ENCODE measurements around the gene AGAP1. TPM values are rescaled to one million over a fixed set of nuclear protein-coding genes. Genes with fewer than 3 reads are reported as not detected.

The AGAP1 gene
- total and polyA plus RNA-seq, 4 donors = 2.0 to 8.5 (median 5.4) TPM

GRCh38 chr2:235898766-235899165 lies 404.9 kb downstream of the AGAP1 start:
- Histone ChIP-seq H3K4me3 (ENCODE audit: low read depth in 1 of 3, low read length in 3 of 3) (no peak overlapping the region), H3K9me3 (ENCODE audit: control insufficient read depth in 4 of 4, low read length in 3 of 4) (peaks cover 0 to 6% (median 0%) of the 10 kb centered on the region in 4 donors), H3K36me3 (ENCODE audit: control insufficient read depth in 4 of 4, insufficient read depth in 3 of 4, low read depth in 1 of 4, low read length in 3 of 4) (peaks cover 0 to 6% (median 0%) of the 10 kb centered on the region in 4 donors), H3K27ac (ENCODE audit: low read depth in 1 of 2, low read length in 2 of 2) (no peak overlapping the region), H3K9ac (ENCODE audit: low read depth in 1 of 2, low read length in 2 of 2) (no peak overlapping the region), H3K4me1 (ENCODE audit: control insufficient read depth in 4 of 4, insufficient read depth in 4 of 4, low read length in 3 of 4) (no peaks in the 10 kb centered on the region), H3K27me3 (ENCODE audit: control insufficient read depth in 4 of 4, insufficient read depth in 4 of 4, low read length in 3 of 4) (no peaks in the 10 kb centered on the region)
- no peak for DNase-seq (ENCODE audit: low spot score)
- TF ChIP-seq REST (IDR thresholded peaks at IDR 0.05) (no peak), HNF4G (IDR thresholded peaks at IDR 0.05) (no peak)
- 96% methylated on average over 4 of the region's 4 CpGs for WGBS

- Histone ChIP-seq H3K9me3 (ENCODE audit: control insufficient read depth in 4 of 4, low read length in 3 of 4) (peaks cover 0 to 3% (median 0%) of the 10 kb centered on the region in 4 donors), H3K9ac (ENCODE audit: low read depth in 1 of 2, low read length in 2 of 2) (no peak overlapping the region), H3K36me3 (ENCODE audit: control insufficient read depth in 4 of 4, insufficient read depth in 3 of 4, low read depth in 1 of 4, low read length in 3 of 4) (peaks cover 0 to under 1% (median 0%) of the 10 kb centered on the region in 4 donors), H3K4me1 (ENCODE audit: control insufficient read depth in 4 of 4, insufficient read depth in 4 of 4, low read length in 3 of 4) (no peaks in the 10 kb centered on the region), H3K4me3 (ENCODE audit: low read depth in 1 of 3, low read length in 3 of 3) (no peak overlapping the region), H3K27ac (ENCODE audit: low read depth in 1 of 2, low read length in 2 of 2) (no peak overlapping the region), H3K27me3 (ENCODE audit: control insufficient read depth in 4 of 4, insufficient read depth in 4 of 4, low read length in 3 of 4) (no peaks in the 10 kb centered on the region)
- no peak for DNase-seq (ENCODE audit: low spot score)
- WGBS = 93% methylated on average over 1 of the region's 1 CpG
- TF ChIP-seq EGR1 (IDR thresholded peaks at IDR 0.05; ENCODE audit: low read depth in 2 of 2) (no peak), ZBTB33 (IDR thresholded peaks at IDR 0.05) (no peak), YY1 (IDR thresholded peaks at IDR 0.05) (no peak), FOXA2 (IDR thresholded peaks at IDR 0.05) (no peak), HNF4G (IDR thresholded peaks at IDR 0.05) (no peak), REST (IDR thresholded peaks at IDR 0.05) (no peak), TAF1 (conservative IDR thresholded peaks at IDR 0.05) (no peak), MAX (IDR thresholded peaks at IDR 0.05) (no peak), NR2F2 (IDR thresholded peaks at IDR 0.05) (no peak), RXRA (IDR thresholded peaks at IDR 0.05) (no peak), RAD21 (IDR thresholded peaks at IDR 0.05) (no peak), JUND (IDR thresholded peaks at IDR 0.05) (no peak), CTCF (IDR thresholded peaks at IDR 0.05; ENCODE audit: low read depth, low read length, missing input control) (no peak), HNF4A (conservative IDR thresholded peaks at IDR 0.05) (no peak)
These were observed 406.8 kb downstream of the AGAP1 start for GRCh38 chr2:235900631-235901030.

Measured in liver (tissue), 9 donors.